HG03039 (cell line): ENCODE results near the gene NFRKB.
"Not testable (repeated sequence)": the region's sequence is repeated elsewhere in the genome, so short reads cannot be mapped to it uniquely, and the experiment has no call there.

Source experiments
- ATAC-seq: cut with Tn5 transposase; IDR thresholded peaks from one replicate; pipeline ENCODE4 v1.9.1; 2021; ENCODE audit warnings: mild to moderate bottlenecking, moderate library complexity; ENCODE audit not compliant: unreplicated experiment

The NFRKB gene

DNA sequence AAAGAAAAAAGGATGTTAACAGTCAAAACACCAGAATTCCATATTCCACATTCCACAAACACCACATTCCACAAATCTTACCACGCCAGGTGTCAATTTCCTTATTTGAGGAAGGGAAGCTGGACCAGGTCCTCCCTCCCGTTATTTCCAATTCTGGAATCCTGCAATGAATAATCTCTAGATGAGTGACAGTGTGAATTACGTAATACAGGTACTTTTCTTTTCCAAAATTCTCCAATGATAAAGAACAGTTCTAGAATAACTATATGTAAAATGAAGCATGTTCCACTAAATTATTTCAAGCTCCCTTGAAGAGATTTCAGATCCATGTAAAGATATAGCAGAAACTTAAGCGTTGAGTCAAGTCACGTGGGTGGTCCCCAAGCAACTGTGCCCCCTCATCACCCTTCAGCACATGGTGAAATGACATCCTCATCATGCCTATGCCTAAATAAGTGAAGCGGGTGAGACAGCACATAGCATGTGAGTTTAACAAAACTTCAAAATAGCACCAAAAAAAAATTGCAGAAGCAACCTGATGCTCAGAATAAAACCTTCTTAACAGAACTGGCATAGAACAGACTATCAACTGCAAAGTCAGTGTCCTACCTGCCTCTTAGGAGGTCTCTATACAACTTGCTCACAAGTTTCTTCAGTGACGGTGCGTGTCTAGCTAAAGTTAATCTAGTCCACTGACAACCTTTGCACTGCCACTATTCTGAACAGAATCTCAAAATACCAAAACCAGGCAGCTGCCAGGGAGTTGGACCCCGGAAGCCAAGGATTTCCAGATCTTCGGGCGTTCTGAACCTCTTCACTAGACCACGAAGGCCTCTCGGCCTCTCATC is 876 bp downstream of the NFRKB start:
- no peak for ATAC-seq

DNA sequence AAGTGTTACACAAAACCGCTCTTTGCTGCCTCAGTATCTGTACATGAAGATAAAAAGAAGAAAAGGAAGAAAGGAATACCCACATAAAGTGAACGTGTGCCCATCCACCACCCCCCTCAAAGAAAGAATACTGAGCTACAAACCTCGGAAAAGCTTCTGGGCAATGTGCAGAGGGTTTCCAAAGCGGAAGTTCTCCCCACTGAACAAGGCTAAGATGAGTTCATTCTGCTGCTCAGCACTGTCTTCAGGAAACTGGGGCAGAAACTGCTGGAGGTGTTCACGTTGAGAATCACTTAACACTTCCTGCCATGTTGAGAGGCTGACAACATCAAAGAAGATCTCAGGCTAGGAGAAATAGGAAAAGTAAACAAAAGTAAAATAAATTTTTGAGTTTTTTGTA is 6.9 kb downstream of the NFRKB start:
- ATAC-seq = no peak

DNA sequence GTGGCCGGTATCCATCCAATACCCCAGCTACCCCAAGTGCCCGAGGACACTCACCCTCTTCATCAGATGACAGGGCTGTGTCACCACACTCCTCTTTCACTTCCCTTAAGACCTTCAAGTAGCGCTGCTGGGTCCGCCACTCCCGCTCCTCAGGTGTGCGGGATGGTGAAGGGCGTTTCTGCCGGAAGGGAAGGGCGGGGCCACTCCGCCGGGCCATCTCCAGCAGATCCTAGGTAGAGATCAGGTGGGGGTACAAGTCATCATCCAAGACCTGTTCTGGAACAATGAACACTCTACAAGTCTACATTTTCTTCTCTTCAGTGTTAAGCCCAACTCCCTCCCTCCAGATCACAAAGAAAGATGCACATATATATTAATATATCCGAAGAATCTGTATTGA is 10.0 kb downstream of the NFRKB start:
- ATAC-seq = no peak

DNA sequence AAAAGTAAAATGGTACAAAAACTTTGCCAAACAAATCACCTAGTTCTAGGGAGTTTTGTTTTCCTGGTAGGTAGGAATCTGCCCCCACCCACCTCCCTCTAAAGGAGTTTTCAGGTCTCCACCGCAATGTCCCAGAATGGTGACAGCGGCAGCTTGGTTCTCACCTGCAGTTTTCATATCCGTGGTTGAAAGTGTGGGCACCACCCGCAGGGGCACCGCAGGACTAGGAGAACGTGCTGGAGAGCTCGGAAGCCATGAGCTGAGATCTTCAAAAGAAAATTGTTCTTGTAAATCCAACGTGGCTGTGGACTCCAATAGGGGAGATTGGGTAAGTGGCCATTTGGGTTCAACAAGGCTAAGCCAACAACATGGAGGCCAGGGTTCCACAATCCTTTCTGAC is 10.8 kb downstream of the NFRKB start:
- no peak for ATAC-seq

DNA sequence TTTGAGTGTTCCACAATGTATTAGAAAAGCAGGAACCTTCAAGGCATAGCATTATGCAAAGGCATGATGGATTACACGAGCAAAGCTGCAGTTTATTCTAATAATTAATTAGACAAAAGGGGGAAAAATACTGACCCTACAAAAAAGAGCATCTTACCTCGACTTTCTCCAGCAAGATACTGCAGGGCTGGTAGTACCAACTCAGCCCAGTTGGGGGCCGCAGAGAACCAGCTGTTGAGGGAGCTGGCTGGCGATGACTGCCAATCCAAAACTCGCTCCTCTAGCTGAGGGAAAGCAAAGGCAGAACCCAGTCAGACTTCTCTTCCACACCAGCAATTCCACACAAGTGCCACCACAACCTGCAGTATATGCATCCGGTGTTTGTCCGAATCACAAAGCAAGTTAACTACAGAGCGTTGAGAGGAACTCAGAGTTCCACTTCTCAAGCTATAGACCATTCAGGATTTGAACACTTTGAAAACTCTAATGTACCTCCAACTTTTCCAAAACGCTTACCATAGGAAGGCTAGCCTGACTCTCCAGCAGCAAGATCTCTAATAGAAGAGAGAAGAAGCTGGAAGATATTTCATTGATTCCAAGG is 13.7 kb downstream of the NFRKB start:
- ATAC-seq = no peak

DNA sequence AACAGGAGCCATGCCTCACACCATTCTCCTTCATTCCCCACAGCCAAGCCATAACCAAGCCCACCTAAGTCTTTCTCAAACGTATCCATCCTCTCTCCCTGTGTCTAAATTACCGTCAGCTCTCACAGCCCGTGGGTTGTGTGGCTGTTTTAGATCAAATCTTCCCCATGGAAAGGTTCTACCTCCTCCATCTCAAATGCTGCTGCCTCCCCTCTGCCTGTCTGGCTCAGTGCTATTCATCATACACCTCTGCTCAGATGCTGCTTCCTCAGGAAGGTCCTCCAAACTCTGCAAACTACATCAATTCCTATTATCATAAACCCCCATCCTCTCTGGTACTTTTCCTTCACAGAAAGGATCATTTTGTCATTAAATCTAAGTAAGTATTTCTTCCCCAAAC is 15.1 kb downstream of the NFRKB start:
- no peak for ATAC-seq

DNA sequence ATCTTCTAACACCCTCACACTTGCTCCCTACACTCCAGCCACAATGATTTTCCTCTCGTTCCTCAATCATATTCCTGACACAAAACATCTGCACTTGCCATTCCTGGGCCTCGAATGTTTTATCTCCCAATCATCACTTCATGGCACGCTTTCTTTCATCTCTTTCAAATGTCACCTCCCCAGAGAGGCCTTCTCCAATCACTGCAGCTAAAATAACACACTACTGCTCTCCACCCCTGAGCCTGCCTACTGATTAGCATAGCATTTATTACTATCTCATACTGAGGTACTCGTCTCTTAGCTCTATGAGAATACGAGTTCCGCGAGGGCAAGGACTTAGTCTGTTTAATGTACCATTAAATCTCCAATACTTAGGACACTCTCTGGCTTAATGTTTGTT is 23.5 kb downstream of the NFRKB start:
- no peak for ATAC-seq

DNA sequence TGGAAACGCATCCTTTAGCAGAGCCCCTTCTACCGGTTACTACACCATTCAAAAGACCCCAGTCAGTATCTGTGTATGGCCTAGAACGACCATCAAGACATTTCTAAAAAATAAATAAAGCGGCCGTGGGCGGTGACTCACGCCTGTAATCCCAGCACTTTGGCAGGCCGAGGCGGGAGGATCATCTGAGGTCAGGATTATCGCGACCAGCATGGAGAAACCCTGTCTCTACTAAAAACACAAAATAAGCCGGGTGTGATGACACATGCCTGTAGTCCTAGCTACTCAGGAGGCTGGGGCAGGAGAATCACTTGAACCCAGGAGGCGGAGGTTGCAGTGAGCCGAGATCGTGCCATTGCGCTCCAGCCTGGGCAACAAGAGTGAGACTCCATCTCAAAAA is 26.8 kb downstream of the NFRKB start:
- ATAC-seq = not testable (repeated sequence)

DNA sequence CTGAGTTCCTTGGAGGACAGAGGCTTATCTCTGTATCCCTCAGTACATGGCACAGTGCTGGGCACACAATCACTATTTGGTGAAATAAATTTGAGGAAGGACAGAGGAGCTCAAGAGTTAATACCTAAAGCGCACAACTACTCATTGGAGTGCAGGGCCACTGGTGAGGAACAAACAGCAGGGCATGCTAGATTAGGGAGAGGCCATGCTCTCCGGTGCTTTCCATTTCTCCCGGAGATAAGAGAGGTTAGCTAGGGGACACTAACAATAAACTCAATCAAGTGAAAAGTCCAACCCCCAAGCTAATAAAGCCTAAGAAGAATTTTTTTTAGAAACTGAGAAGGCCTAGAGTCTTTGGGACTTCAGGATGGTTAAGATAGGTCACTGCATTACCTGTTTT is 29.1 kb downstream of the NFRKB start:
- no peak for ATAC-seq

DNA sequence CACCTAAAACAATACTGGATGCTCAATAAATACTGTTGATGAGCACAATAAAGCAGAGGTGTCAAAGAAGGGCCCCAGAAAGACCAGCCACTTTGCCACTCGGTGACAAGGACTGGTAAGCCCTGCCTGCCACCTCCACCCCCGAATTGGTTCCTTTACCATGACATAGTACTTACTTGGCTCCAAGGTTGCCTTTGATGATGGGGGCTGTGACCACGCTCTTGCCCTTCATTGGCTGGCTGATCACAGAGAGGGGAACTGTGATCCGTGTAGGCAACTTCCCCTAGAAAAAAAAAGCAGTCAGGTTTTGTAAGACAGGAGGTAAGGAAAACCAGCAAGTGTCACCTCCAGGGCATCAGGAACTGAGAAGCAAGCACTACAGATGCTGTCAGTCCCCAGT is 29.7 kb downstream of the NFRKB start:
- no peak for ATAC-seq

DNA sequence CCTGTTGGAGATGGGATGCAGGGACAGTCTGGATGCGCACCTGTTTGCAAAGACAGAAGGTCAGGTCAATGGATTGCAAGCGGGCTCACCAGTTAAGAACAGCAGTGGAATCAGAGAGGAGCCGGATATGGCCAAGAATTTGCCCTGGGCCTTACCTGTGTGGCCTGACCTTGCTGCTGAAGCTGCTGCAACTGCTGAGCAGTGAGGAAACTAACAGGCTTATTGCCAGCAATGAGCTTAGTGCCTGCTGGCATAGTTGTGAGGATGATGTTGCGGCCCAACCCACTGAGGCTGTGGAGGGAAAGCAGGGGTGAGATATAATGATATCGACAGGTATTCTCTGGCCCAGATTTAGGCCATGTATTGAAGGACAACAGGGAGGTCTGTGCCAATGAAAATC is 30.6 kb downstream of the NFRKB start:
- ATAC-seq = no peak

DNA sequence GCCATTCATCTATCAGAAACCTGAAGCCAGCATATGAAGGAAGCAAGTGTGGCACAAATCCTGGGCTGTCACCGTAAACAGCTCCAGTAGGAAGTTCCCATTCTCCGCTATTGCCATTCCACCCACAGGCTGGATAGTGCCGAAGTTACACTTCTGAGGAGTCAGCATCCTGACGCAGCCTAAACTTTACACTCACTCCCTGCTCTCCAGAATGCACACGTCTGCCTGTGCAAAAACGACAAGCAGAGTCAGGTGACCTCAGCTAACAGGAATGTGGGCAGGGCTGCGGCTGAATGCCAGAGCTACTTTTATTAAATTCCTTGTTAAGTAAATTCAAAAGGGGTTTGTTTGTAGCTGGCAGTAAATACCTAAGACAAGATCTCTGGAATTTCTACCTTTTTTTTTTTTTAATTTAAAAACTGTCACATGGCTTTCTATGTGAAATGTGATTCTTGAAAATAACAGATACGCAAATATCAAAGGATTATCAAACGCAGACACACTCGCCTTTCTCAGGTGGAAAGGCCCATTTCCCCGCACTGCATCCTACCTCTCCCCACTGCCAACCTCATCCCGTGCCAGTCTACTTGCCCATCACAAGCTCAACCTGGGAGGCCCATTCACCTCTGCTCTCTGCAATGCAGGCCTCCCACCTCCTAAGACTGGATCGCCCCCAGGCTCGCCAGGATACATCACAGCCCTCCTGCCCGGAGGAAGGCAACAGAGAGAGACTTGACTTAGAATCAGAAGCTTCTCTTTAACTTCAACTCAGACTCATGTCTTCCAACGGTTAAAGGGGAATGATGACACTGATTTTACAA is 33.5 kb downstream of the NFRKB start:
- no peak for ATAC-seq

DNA sequence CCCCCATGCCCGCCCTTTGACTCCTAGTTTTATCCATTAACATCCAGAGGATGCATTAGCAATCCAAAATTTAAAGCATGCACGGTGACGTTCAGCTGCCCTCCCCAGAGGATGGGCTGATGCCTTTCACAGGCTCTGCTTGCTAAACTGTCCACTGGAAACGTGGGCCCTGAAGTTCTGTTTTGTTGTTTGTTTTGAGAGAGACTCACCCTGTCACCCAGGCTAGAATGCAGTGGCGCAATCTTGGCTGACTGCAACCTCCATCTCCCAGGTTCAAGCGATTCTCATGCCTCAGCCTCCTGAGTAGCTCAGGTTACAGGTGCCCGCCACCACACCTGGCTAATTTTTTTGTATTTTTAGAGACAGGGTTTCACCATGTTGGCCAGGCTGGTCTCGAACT is 39.3 kb downstream of the NFRKB start:
- no peak for ATAC-seq

DNA sequence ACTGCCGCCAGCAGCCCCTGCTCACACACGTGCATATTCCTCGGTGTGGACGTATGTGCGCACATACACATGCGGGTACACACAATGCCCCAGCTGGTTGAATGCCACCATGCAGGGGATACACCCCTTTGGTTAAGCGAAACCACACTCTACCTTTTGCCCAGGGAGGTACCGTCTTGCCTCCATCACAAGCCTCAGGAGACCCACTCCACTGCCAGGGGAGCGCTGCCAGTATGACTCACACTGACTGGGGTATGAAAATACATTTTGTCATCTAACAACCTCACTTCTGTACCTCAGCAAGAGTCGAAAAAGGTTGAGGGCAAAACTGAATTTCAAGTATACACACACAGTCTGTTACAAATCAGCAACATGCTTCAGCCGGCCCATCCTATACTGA is 40.3 kb downstream of the NFRKB start:
- no peak for ATAC-seq

DNA sequence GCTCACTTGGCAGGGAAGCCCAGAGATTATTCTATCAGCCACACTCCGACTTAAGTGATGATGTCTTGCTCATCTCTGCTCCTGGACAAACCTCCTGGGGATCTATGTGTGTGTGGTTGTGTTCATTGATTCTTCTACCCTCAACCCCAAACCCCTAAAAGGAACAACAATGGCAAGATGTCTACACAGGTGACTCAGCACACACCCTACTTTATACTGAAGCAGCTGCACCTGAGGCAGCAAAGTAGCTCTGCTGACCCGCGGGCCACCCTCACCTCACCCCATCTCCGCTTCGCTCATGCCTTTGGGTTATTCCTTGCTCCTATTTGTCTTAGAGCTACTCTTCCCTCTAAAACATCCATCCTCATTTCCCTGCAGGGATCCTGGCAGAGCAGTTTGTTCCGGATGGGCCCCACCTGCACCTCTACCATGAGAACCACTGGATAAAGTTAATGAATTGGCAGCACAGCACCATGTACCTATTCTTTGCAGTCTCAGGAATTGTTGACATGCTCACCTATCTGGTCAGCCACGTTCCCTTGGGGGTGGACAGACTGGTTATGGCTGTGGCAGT is 41.1 kb downstream of the NFRKB start:
- ATAC-seq = no peak

DNA sequence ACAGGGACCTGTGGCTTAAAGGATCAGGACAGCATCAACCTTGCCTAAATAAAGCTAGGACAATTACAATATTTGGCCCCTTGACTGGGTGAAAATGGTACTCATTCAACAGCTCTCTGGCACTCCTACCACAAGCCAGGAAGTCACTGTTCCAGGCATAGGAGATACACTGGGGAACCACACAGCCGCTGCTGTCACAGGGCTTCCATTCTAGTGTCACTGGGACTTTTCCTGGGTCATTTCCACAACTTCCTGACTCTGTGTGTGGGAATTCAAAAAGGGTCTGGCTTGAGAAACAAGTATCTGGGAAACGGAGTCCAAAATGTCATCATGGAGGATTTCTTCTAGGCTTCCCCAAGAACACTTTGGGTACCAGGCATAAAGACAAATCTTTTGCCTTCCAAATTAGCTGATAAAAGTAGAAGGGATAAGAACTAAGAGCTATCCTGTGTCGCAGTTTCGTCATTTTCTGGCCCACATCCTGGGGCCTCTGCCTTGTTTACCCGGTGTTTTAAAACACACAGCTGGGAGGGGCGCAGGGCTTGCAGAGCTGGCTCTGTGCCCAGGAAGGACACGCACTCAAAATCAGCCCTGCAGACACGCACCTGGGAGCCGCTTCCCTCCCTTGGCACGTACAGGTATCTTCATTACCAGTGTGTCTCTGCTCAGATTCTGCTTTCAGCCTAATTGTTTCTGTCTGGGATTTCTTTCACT is 41.7 kb downstream of the NFRKB start:
- ATAC-seq = no peak

DNA sequence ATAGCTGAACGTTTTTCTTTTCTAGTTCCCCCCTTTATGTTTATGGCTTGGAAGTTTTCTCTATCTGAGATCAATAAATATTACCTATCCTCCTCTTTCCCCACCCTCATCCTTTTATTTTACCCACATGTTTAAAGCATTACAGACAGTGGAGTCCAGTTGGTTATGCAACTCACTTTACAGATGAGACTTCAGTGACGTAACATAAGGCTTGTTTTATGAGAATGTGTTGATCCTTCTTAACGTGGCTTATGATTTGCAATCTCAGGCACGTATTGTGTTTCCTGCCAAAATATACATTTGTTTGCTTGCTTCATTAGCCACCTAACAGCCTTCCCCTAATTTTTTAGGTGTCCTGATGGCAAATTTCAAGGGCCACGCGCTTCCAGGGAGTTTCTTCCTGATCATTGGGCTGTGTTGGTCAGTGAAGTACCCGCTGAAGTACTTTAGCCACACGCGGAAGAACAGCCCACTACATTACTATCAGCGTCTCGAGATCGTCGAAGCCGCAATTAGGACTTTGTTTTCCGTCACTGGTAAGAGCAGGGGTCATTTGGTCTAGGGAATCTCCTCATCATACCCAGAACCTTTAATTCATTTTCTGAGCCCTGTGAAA is 43.1 kb downstream of the NFRKB start:
- no peak for ATAC-seq

DNA sequence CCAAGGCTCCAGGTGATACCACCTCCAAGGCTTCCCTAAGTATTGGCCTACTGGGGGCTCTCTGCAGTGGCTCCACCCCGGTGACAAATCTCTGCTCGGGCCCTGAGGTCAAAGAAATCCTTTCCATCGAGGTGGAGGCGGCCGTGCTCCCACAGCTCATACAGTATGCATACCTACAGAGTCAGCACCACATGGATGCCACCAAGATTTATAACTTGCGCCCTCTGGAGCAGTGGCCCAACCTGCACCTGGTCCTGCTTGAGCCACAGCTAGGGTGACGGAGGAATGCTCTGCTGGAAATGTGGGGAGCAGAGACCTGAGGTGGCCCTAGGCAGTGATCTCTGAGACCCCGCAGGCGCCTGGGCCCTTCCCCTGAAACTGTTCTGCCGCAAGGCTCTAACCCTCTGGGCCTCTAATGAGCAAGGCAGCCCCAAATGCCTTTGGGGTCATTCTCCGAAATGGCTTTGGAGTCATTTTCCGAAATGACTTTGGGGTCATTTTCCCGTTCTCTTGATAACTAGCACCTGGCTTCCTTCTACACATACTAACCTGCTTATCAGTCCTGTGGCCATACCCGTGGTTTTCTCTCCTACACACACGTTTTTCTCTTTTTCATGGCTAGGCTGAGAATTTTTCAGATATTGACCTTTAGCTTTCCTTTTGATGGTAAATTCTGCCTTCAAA is 45.8 kb downstream of the NFRKB start:
- ATAC-seq = no peak

DNA sequence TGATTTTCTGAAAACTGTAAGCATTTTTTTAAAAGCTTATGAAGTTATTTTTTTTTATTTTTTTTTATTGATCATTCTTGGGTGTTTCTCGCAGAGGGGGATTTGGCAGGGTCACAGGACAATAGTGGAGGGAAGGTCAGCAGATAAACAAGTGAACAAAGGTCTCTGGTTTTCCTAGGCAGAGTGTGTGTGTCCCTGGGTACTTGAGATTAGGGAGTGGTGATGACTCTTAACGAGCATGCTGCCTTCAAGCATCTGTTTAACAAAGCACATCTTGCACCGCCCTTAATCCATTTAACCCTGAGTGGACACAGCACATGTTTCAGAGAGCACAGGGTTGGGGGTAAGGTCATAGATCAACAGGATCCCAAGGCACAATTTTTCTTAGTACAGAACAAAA is 48.0 kb downstream of the NFRKB start:
- not testable (repeated sequence) for ATAC-seq
